ENCODE data around the gene SNX24.

SNX24 gene

DNA sequence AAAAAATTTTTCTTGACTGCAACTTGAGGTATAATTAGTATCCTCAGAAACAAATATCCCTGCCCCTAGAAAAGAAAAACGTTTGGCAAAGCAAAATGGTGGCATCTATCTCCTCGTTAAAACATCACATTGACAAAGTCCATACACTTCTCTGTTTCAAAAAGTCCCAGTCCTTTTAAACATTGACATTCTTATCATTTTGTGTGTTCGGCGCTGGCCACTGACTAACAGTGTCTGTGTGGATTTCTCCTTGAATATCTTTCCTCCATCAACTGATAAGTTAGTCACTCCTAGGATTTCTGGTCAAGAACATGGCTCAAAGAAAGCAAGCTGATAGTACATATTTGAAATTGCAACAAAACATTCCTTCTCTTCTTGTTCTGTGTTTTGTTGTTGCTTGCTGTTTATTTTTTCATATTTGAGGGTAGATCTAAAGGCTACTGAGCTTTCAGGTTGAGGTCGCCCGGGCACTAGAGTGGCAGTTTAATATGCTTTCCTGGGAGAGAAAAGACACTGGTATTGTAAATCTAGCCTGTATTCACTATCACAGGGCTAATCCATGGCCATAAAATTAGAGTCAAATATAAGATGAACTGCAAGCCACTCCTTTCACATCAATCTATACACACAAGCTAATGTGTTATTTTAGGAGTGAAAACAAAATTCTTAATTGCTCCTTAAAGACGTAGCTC is 199.7 kb downstream of the SNX24 start:
- DNase-seq (ENCODE audit: low read depth, low spot score): no peak
- H3K4me3 ChIP-seq (ENCODE audit: low read length): no peak overlapping the region

DNA sequence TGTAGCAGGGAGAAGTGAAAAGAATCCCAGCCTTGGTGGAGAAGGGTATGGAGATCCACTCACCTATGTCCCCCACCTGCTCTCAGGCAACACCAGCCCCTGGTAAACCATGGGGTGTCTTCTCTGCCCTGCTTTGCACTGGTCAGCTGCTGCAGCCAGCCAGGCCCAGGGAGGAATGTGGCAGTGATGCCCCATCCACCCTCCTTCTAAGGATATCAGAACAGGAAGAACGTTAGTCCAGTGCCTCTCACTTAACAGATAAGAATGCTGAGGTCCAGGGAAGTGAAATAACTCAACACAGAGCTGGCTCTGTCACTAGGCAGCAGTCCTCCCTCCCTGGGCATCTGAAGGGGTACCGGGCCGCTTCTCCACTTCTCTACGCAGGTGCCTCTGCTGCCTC is 200.8 kb downstream of the SNX24 start:
- no peak for DNase-seq (ENCODE audit: low read depth, low spot score)
- H3K4me3 ChIP-seq (ENCODE audit: low read length): no peak overlapping the region

DNA sequence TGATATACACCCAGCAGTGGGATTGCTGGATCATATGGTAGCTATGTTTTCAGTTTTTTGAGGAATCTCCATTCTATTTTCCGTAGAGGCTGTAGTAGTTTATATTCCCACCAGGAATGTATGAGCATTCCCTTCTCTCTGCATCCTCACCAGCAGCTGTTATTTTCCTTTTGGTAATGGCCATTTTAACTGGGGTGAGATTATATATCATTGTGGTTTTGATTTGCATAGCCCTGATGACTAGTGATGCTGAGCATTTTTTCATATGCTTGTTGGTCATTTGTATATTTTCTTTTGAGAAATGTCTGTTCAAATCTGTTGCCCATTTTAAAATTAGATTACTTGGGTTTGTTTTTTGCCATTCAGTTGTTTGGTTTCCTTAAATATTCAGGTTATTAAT is 202.3 kb downstream of the SNX24 start:
- no peak for DNase-seq (ENCODE audit: low read depth, low spot score)
- H3K4me3 ChIP-seq (ENCODE audit: low read length): no peak overlapping the region

DNA sequence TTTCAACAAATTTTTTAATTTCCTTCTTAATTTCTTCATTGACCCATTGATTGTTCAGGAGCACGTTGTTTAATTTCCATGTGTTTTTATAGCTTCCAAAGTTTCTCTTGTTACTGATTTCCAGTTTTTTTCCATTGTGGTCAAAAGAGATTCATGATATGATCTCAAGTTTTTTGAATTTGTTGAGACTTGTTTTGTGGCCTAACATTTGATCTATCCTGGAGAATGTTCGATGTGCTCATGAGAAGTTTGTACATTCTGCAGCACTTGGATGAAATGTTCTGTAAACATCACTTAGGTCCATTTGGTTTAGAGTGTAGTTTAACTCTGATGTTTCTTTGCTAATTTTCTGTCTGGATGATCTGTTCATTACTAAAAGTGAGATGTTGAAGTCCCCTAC is 205.8 kb downstream of the SNX24 start:
- DNase-seq (ENCODE audit: low read depth, low spot score): no peak
- no peak overlapping the region for H3K4me3 ChIP-seq (ENCODE audit: low read length)
